Activated CD8-positive, alpha-beta T cell treated with anti-CD3 and anti-CD28 coated beads, Interleukin-2, amount 10 ng/mL, durations not matched to agents 7 days and 5 days (primary cell): Measurements from ENCODE around the gene RFC2. TPM values are rescaled to one million over a fixed set of nuclear protein-coding genes. Genes with fewer than 3 reads are reported as not detected.
"Not testable (repeated sequence)": the region's sequence is repeated elsewhere in the genome, so short reads cannot be mapped to it uniquely, and the experiment has no call there.

Experiments used
- ATAC-seq: fragments of 150-1000 bp; cut with Tn5 transposase; one replicate; pipeline ENCODE4 v1.10.0; 2021; ENCODE audit warnings: moderate library complexity
- CTCF ChIA-PET: fragments of 350-600 bp; sonication (Branson Sonifier 250); formaldehyde crosslinking; loops from one replicate; lab custom pipeline; 2021; ENCODE audit warnings: antibody characterized with exemption; lab: Charles Lee
- POLR2A ChIA-PET: fragments of 350-600 bp; sonication (Branson Sonifier 250); formaldehyde crosslinking; loops from one replicate; lab custom pipeline; 2021; ENCODE audit warnings: antibody characterized with exemption; lab: Charles Lee
- DNase-seq: peaks from one replicate; pipeline ENCODE4 v3.0.0-alpha.2; 2020
- H3K27ac Mint-ChIP-seq: one replicate; pipeline ENCODE4 v1.8.0; 2021; ENCODE audit warnings: mild to moderate bottlenecking, mixed read lengths
- H3K27me3 Mint-ChIP-seq: one replicate; pipeline ENCODE4 v1.8.0; 2021; ENCODE audit warnings: low read depth, mixed read lengths
- H3K36me3 Mint-ChIP-seq: one replicate; pipeline ENCODE4 v1.8.0; 2021; ENCODE audit warnings: low read depth, mixed read lengths
- H3K4me1 Mint-ChIP-seq: one replicate; pipeline ENCODE4 v1.8.0; 2021; ENCODE audit warnings: low read depth, mixed read lengths
- H3K4me3 Mint-ChIP-seq: one replicate; pipeline ENCODE4 v1.8.0; 2021; ENCODE audit warnings: mild to moderate bottlenecking, mixed read lengths
- H3K9me3 Mint-ChIP-seq: one replicate; pipeline ENCODE4 v1.8.0; 2022; ENCODE audit warnings: mixed read lengths; ENCODE audit not compliant: insufficient read depth
- total RNA-seq, 2 experiments: library from RNA; stranded (reverse); gene quantifications; one replicate each; pipeline ENCODE4 v1.2.3, GENCODE V29; 2021

Gene RFC2
- total RNA-seq, 2 experiments from 2014 or later, result 69.5 to 76.5 TPM

DNA sequence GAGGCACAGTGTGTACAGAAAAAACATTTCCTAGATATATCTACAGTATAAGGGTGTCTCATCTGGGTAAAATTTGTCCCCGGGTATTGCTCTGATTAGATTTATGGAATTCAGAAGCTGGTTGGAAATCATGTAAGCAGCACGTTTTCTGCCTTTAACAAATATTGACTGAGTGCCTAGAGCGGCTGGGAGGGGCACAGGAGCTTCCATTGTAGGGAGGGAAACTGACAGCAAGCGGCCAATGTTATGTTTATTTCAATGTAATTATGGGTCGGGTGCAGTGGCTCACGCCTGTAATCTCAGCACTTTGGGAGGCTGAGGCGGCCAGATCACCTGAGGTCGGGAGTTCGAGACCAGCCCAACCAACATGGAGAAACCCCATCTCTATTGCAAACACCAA lies 4.4 kb upstream of the RFC2 start:
- CTCF ChIA-PET, result no interaction called here
- Mint-ChIP-seq H3K27ac (no peak overlapping the region), H3K27me3 (peaks cover 2% of the 10 kb centered on the region), H3K4me1 (peaks cover 27% of the 10 kb centered on the region), H3K4me3 (no peak overlapping the region), H3K9me3 (no peaks in the 10 kb centered on the region), H3K36me3 (peaks cover 6% of the 10 kb centered on the region)
- POLR2A ChIA-PET, result no interaction called here
- DNase-seq, result no peak
- no peak for ATAC-seq

DNA sequence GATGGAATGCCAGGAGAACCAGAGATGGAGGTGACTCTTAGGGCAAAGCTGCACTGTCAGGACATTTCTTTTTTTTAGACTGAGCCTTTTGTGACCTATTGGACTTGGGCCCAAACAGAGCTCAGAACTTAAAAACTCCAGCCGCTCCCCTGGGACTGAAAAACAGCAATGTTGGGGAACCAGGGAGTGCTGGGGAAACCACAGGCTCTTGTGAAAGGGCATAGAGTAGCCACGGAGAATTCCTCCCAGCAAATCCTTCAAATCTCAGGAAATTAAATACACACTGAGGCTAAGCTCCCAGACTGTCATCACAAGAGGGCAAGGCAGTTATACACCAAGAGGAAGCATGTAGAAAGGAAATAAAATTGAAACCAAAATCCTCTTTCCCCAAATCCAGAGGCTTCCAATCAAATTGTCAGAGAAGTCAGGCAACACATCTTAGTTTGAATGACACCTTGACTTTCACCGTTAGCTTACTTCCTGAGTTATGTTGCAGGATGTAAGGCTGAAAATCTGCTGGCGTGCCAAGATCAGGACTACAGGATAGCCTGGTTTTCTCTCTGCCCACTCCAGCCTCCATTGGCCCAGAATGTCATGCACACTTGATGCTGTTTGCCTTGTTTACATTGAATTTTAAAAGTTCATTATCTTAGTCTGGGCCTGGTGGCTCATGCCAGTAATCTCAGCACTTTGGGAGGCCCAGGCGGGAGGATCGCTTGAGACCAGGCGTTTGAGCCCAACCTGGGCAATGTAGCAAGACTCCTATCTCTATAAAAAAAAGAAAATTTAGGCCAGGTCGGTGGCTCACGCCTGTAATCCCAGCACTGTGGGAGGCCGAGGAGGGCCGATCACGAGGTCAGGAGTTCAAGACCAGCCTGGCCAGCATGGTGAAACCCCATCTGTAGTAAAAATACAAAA lies 2.6 kb upstream of the RFC2 start:
- Mint-ChIP-seq H3K27ac (peak overlapping the region; percentile 6), H3K9me3 (no peaks in the 10 kb centered on the region), H3K4me1 (peaks cover 39% of the 10 kb centered on the region), H3K36me3 (peaks cover 18% of the 10 kb centered on the region), H3K4me3 (no peak overlapping the region), H3K27me3 (peaks cover 2% of the 10 kb centered on the region)
- ChIA-PET CTCF (interaction anchor here (1.2 to 1.5 kb wide), 3 partner anchors 16 to 144 kb away, joined by 3 to 7 read pairs (median 4); no protein-coding TSS in a partner anchor), POLR2A (no interaction called here)
- DNase-seq, result no peak
- no peak for ATAC-seq

DNA sequence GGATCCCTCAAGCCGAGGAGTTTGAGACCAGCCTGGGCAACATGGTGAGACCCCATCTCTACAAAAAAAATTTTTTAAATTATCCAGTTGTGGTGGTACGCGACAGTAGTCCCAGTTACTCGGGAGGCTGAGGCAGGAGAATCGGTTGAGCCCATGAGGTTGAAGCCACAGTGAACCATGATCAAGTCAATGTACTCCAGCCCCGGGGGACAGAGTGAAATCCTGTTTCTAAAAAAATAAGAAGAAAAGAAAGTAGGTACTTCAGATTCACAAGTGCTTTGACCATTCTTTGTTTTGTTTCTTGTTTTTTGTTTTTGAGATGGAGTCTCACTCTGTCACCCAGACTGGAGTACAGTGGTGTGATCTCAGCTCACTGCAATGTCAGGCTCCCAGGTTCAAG lies 1.3 kb upstream of the RFC2 start:
- ChIA-PET CTCF (interaction anchor here (1.5 kb wide), 1 partner anchor 49 kb away, joined by 7 read pairs; no protein-coding TSS in a partner anchor), POLR2A (interaction anchor here (1.2 kb wide), 1 partner anchor 11 kb away, joined by 4 read pairs; no protein-coding TSS in a partner anchor)
- Mint-ChIP-seq H3K36me3 (peaks cover 27% of the 10 kb centered on the region), H3K4me3 (peak overlapping the region; percentile 96), H3K4me1 (peaks cover 44% of the 10 kb centered on the region), H3K27ac (peak overlapping the region; percentile 6)
- not testable (repeated sequence) for ATAC-seq, H3K9me3 Mint-ChIP-seq, H3K27me3 Mint-ChIP-seq, DNase-seq

DNA sequence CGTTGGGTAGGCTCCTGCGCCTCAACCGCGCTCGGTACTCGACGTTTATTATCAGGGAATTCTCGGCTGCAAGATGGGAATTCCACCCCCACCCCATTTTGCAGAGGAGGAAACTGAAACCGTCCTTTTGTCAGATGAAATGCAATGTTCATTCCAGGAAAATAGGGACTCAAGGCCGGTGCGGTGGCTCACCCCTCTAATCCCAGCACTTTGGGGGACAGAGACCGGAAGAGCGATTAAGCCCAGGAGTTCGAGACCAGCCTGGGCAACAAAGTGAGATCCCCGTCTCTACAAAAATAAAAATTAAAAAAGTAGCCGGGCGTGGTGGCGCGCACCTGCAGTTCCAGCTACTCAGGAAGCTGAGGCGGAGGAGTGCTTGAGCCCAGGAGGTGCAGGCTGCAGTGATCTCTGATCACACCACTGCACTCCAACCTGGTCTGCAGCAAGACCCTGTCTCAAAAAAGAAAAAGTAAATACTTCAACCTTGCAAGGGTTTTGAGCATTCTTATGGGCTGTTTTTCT lies 720 bp upstream of the RFC2 start:
- H3K36me3 Mint-ChIP-seq, result peaks cover 30% of the 10 kb centered on the region
- peaks cover 2% of the 10 kb centered on the region for H3K27me3 Mint-ChIP-seq
- H3K4me3 Mint-ChIP-seq, result peak overlapping the region; percentile 96
- H3K4me1 Mint-ChIP-seq, result peaks cover 48% of the 10 kb centered on the region
- ATAC-seq (no peak), DNase-seq (no peak)
- peak overlapping the region; percentile 95 for H3K27ac Mint-ChIP-seq
- H3K9me3 Mint-ChIP-seq, result no peaks in the 10 kb centered on the region
- POLR2A ChIA-PET, result interaction anchor here (0.9 to 1.2 kb wide), 2 partner anchors 10 to 34 kb away, joined by 4 read pairs; partner anchors contain the start of gene CLIP2
- CTCF ChIA-PET, result interaction anchor here (1.0 kb wide), 2 partner anchors 37 to 48 kb away, joined by 3 read pairs; no protein-coding TSS in a partner anchor

DNA sequence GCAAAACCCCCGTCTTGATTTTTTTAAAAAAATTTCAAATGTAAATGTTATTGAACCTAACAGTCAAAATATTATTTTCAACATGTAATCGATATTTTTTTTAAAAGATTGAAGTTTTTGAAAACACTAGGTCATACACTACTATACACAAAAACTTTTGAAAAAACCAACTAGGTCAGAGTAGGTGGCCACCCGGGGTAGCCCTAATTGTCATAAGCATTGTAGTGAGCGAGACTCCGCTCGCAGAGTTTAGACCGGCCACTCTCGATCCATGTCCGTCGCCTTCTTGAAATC lies 417 bp downstream of the RFC2 start:
- Mint-ChIP-seq H3K4me3 (peak overlapping the region; percentile 96), H3K27me3 (no peaks in the 10 kb centered on the region), H3K36me3 (peaks cover 39% of the 10 kb centered on the region), H3K27ac (peak overlapping the region; percentile 95), H3K4me1 (peaks cover 55% of the 10 kb centered on the region), H3K9me3 (no peaks in the 10 kb centered on the region)
- CTCF ChIA-PET, result interaction anchor here (1.0 to 2.0 kb wide), 2 partner anchors 35 to 48 kb away, joined by 3 to 11 read pairs; no protein-coding TSS in a partner anchor
- ATAC-seq, result peak; percentile 27
- POLR2A ChIA-PET, result interaction anchor here (0.6 to 0.7 kb wide), 2 partner anchors 277 to 515 kb away, joined by 3 to 6 read pairs; no protein-coding TSS in a partner anchor
- no peak for DNase-seq

DNA sequence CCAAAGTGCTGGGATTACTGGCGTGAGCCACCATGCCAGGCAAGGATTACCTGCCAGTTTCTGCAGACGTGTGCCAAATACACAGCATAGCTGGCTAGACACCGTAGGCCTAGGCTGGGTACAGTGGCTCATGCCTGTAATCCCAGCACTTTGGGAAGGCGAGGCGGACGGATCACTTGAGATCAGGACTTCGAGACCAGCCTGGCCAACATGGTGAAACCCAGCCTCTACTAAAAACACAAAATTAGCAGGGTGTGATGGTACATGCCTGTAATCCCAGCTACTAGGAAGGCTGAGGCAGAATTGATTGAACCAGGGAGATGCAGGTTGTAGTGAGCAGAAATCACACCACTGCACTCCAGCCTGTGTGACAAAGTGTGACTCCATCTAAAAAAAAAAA lies 868 bp downstream of the RFC2 start:
- Mint-ChIP-seq H3K36me3 (peaks cover 44% of the 10 kb centered on the region), H3K4me3 (peak overlapping the region; percentile 96), H3K9me3 (no peaks in the 10 kb centered on the region), H3K27ac (peak overlapping the region; percentile 95), H3K27me3 (no peaks in the 10 kb centered on the region), H3K4me1 (peaks cover 57% of the 10 kb centered on the region)
- DNase-seq, result no peak
- ATAC-seq, result no peak
- ChIA-PET POLR2A (interaction anchor here (0.5 to 0.7 kb wide), 3 partner anchors 278 to 514 kb away, joined by 3 to 6 read pairs (median 3); no protein-coding TSS in a partner anchor), CTCF (interaction anchor here (2.0 kb wide), 1 partner anchor 47 kb away, joined by 11 read pairs; no protein-coding TSS in a partner anchor)

DNA sequence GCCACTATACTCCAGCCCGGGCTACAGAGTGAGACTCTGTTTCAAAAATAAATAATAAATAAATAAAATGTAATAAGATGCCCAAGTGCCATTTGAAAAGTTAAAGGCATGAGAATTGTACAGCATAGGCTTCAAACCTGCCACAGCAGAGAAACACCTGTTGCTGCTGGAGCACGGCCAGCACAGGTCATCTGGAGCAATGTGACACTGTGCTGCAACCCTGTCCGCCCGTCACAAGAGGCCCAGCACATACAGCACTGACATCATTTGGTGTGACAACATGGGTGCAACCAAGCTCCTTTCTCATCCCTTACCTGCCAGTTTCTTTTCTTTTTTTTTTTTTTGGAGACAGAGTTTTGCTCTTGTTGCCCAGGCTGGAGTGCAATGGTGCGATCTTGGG lies 1.3 kb downstream of the RFC2 start:
- H3K27ac Mint-ChIP-seq, result peak overlapping the region; percentile 95

DNA sequence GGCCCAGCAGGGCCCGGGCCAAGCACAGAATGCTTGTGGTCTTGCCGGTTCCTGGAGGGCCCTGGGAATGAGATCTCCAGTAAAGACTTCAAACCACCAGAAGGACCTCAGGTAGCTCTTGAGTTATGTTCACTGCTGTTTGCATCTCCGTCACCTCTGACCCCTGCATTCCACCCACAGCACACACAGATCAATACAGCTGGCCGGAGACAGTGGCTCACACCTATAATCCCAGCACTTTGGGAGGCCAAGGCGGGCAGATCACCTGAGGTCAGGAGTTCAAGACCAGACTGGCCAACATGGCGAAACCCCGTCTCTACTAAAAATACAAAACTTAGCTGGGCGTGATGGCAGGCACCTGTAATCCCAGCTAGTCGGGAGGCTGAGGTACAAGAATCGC lies 5.1 kb downstream of the RFC2 start:
- POLR2A ChIA-PET, DNase-seq, H3K4me3 Mint-ChIP-seq, H3K9me3 Mint-ChIP-seq, ATAC-seq, H3K27me3 Mint-ChIP-seq, H3K27ac Mint-ChIP-seq: not testable (repeated sequence)
- H3K36me3 Mint-ChIP-seq, result peaks cover 55% of the 10 kb centered on the region
- CTCF ChIA-PET, result interaction anchor here (1.1 kb wide), 1 partner anchor 43 kb away, joined by 3 read pairs; no protein-coding TSS in a partner anchor
- peaks cover 43% of the 10 kb centered on the region for H3K4me1 Mint-ChIP-seq

More for the DNA sequence above, 1.3 kb downstream of the RFC2 start:
- Mint-ChIP-seq H3K27me3 (no peaks in the 10 kb centered on the region), H3K4me3 (peak overlapping the region; percentile 96), H3K36me3 (peaks cover 47% of the 10 kb centered on the region), H3K9me3 (no peaks in the 10 kb centered on the region), H3K4me1 (peaks cover 57% of the 10 kb centered on the region)
- ChIA-PET POLR2A (interaction anchor here (0.5 kb wide), 1 partner anchor 410 kb away, joined by 3 read pairs; no protein-coding TSS in a partner anchor), CTCF (interaction anchor here (2.0 kb wide), 1 partner anchor 47 kb away, joined by 11 read pairs; no protein-coding TSS in a partner anchor)
- DNase-seq, result no peak
- ATAC-seq, result no peak

DNA sequence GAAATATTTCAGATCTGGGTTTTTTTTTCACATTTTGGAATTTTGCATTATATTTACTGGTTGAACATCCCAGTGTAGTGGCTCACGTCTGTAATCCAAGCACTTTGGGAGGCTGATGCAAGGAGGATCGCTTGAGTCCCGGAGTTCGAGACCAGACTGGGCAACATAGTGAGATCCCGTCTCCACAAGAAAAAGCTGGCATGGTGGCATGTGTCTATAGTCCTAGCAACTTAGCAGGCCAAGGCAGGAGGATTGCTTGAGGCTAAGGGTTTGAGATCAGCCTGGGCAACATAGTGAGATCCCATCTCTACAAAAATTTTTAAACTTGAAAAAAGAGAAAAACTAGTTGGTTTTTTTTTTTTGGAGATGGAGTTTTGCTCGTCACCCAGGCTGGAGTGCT lies 6.0 kb downstream of the RFC2 start:
- peaks cover 42% of the 10 kb centered on the region for H3K4me1 Mint-ChIP-seq
- POLR2A ChIA-PET, result no interaction called here
- peaks cover 55% of the 10 kb centered on the region for H3K36me3 Mint-ChIP-seq
- no peaks in the 10 kb centered on the region for H3K27me3 Mint-ChIP-seq
- no peak overlapping the region for H3K27ac Mint-ChIP-seq
- ATAC-seq, result no peak
- CTCF ChIA-PET, result no interaction called here
- H3K4me3 Mint-ChIP-seq, result no peak overlapping the region
- DNase-seq, result no peak
- H3K9me3 Mint-ChIP-seq, result no peaks in the 10 kb centered on the region

DNA sequence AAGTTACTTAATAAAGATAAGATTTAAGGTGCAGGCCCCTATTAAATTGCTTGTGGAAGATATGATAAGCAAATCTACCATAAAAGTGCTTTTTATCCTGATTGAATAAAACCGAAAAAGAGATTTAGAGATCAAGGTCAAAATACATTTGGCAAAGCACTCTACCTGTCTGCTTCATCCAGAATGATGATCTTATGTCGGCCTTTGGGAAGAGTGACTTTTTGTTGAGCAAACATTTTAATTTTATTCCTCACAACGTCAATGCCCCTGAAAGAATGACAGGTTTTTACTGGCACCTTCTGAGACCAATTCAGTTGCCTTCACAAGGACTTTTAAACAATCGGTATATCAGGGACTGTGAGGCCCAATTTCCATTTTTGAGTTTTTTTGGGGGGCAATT lies 7.7 kb downstream of the RFC2 start:
- Mint-ChIP-seq H3K36me3 (peaks cover 57% of the 10 kb centered on the region), H3K27me3 (no peaks in the 10 kb centered on the region), H3K4me1 (peaks cover 37% of the 10 kb centered on the region), H3K4me3 (no peak overlapping the region), H3K27ac (no peak overlapping the region), H3K9me3 (no peaks in the 10 kb centered on the region)
- CTCF ChIA-PET, result no interaction called here
- POLR2A ChIA-PET, result no interaction called here
- ATAC-seq (no peak), DNase-seq (no peak)

DNA sequence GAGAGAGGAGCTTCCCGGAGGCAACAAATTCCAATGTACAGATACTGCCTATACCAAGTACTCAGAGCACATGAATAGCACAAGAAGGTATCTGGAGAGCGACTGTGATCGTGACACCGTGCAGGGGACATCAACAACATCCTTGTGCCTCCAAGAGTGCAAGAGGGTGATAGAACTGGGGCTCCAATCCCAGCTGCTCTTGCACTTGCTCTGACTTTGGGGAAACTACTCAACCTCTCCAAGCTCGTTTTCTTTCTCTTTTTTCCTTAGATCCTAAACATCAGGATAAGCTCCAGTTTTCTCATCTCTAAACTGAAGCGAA lies 12.1 kb downstream of the RFC2 start:
- H3K27ac Mint-ChIP-seq, result no peak overlapping the region
- POLR2A ChIA-PET, result no interaction called here
- peaks cover 60% of the 10 kb centered on the region for H3K36me3 Mint-ChIP-seq

More for the DNA sequence above, 12.1 kb downstream of the RFC2 start:
- Mint-ChIP-seq H3K4me1 (peaks cover 24% of the 10 kb centered on the region), H3K9me3 (no peaks in the 10 kb centered on the region), H3K27me3 (no peaks in the 10 kb centered on the region), H3K4me3 (no peak overlapping the region)
- CTCF ChIA-PET, result interaction anchor here (1.1 to 1.7 kb wide), 2 partner anchors 35 to 49 kb away, joined by 3 to 8 read pairs; no protein-coding TSS in a partner anchor
- ATAC-seq (no peak), DNase-seq (no peak)
